MM.1S (cell line): ENCODE results near the gene THAP12.

ENCODE experiments used
- EZH2 ChIP-seq: fragments of 300-600 bp; sonication (generic); optimal IDR thresholded peaks from 2 replicates; pipeline ENCODE3; 2017; ENCODE audit warnings: low read depth, mild to moderate bottlenecking, antibody characterized with exemption, low read length, mixed read lengths
- EZH2phosphoT487 ChIP-seq: fragments of 300-600 bp; sonication (generic); IDR thresholded peaks from 2 replicates; pipeline ENCODE4 v1.6.1; 2018; ENCODE audit warnings: antibody characterized with exemption, low read length
- TF ChIP-seq, protein P1 (sequence below): fragments of 300-600 bp; sonication (generic); IDR thresholded peaks from 2 replicates; pipeline ENCODE4 v1.5.1; 2016; ENCODE audit warnings: antibody characterized with exemption, low read length, mixed read lengths

DNA sequence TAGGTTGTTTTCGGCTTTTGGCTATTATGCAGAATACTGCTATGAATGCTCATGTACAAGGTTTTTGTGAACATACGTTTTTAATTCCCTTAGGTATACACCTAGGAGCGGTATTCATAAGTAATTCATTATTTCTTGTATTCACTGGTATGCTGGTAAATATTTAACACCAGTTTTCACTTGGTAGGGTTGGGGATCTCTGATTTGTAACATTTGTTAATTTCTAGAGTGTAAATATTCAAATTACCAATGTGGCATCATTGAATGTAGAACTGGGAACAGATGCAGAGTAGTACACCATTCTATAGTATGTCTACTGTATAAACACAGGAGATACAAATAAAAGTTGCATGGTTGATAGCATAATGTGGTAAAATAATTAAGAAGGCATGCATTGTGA, 16.5 kb upstream of the THAP12 start:
- TF ChIP-seq EZH2 = no peak
- TF ChIP-seq, protein P1, sequence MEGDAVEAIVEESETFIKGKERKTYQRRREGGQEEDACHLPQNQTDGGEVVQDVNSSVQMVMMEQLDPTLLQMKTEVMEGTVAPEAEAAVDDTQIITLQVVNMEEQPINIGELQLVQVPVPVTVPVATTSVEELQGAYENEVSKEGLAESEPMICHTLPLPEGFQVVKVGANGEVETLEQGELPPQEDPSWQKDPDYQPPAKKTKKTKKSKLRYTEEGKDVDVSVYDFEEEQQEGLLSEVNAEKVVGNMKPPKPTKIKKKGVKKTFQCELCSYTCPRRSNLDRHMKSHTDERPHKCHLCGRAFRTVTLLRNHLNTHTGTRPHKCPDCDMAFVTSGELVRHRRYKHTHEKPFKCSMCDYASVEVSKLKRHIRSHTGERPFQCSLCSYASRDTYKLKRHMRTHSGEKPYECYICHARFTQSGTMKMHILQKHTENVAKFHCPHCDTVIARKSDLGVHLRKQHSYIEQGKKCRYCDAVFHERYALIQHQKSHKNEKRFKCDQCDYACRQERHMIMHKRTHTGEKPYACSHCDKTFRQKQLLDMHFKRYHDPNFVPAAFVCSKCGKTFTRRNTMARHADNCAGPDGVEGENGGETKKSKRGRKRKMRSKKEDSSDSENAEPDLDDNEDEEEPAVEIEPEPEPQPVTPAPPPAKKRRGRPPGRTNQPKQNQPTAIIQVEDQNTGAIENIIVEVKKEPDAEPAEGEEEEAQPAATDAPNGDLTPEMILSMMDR = no peak
- TF ChIP-seq EZH2phosphoT487 = no peak
